Measurements from ENCODE around the gene GLI3.

DNA sequence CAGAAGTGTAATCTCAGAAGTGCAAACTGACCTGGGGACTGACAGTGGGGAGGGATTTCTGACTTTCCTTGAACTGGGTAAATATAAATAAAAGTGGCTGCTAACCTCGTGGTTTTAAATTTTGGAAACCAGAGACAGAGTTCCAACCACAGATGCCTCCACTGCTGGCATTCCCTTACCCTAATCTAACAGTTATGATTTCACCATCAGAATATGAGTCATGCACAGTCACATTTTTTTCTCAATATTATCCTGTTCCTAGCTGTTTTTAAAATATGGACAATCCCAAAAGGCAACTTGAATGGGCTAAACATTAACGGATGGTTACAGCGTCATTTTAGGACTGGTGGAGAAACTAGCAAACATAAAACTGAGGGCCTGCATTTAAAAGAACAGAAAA is 269.9 kb downstream of the GLI3 start:
- TF ChIP-seq, protein P1, sequence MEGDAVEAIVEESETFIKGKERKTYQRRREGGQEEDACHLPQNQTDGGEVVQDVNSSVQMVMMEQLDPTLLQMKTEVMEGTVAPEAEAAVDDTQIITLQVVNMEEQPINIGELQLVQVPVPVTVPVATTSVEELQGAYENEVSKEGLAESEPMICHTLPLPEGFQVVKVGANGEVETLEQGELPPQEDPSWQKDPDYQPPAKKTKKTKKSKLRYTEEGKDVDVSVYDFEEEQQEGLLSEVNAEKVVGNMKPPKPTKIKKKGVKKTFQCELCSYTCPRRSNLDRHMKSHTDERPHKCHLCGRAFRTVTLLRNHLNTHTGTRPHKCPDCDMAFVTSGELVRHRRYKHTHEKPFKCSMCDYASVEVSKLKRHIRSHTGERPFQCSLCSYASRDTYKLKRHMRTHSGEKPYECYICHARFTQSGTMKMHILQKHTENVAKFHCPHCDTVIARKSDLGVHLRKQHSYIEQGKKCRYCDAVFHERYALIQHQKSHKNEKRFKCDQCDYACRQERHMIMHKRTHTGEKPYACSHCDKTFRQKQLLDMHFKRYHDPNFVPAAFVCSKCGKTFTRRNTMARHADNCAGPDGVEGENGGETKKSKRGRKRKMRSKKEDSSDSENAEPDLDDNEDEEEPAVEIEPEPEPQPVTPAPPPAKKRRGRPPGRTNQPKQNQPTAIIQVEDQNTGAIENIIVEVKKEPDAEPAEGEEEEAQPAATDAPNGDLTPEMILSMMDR (IDR thresholded peaks at IDR 0.05), result no peak
- TF ChIP-seq POLR2A (IDR thresholded peaks at IDR 0.05) (no peak), POLR2AphosphoS5 (IDR thresholded peaks at IDR 0.05) (no peak), EP300 (IDR thresholded peaks at IDR 0.05) (no peak)

Measured in stomach (tissue), 4 donors.